Measurements from ENCODE around the gene ARHGAP21. TPM values are rescaled to one million over a fixed set of nuclear protein-coding genes. Genes with fewer than 3 reads are reported as not detected.

Gene ARHGAP21
- total and polyA plus RNA-seq, 9 of the 15 experiments (the other 6 are each of a cell fraction or from before 2014, with no cell fraction given), result 13.6 to 145 (median 60.8) TPM

DNA sequence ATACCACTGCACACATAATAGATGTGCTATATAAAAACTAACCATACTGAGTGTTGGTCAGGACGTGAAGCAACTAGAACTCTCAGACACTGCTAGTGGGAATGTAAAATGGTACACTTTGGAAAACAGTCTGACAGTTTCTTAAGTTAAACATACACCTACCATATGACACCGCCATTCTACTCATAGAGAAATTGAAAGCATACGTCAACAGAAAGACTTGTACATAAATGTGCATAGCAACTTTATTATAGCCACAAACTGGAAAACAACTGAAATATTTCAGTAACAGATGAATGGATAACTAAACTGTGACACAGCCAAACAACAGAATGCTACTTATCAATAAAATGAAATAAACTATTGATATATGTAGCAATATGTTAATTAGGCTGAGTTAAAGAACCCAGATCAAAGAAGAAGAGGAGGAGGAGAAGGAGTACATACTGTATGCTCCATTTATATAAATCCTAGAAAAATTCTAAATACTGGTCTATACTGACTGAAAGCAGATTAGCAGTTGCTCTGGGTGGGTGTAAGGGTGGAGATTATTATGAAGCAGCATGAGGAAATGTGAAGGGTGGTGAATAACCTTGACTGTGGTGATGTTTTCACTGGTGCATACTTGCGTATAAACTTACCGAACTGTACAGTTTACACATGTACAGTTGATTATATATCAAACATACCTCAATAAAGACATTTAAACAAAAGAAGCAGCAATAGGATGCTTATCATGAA, 48.6 kb downstream of the ARHGAP21 start:
- WGBS (ENCODE audit: insufficient coverage, low coverage, missing lambda C conversion rate), result 81% methylated on average over 4 of the region's 5 CpGs

DNA sequence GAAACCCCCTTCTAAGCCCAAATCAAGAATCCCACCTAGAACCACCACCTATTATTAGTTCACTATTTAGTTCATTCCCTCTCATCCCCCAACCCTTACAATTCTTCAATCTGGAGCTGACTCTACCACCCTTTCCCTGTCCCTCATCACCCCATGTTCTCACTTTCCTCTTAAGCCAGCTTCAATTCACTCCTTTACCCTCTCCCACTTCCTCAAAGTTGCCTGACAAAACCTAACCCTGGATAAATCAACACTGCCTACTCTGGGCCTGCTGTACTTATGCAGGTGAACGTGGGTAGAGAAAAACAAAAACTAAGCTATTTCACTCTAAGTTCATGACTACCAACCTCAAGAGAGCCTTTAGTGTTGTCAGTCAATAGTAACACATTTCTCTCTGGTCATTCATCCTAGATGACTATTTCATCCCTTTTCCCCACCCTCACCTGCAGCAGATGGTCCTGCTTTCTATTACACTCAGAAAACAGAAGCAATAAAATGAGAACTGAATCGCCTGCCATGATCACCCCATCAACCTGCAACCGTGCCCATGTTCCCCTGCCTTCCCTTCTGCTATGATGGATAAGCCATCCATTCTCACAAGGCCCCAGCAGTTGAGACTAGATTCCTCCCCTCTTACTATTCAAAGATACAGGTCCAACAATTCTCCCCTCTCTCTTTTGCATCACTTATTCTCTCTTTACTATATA, 52.6 kb downstream of the ARHGAP21 start:
- BruUV-seq (replicated peaks), result no TSS peak
- ChIA-PET POLR2A (interaction anchor here (0.7 kb wide), 1 partner anchor 282 kb away, joined by 3 read pairs; no protein-coding TSS in a partner anchor), CTCF (ENCODE audit: low intra/inter-chr PET ratio) (no interaction called here)
- H3K4me2 ChIP-seq (ENCODE audit: insufficient read depth, low read length), result no peak overlapping the region
- in situ Hi-C loops (cut with MboI), result no loop called here
- ATAC-seq (peak; percentile 31), FAIRE-seq (no peak), DNase-seq (ENCODE audit: extremely low read depth in 1 of 4, low spot score in 3 of 4) (no peak)
- no peaks in the 10 kb centered on the region for H3K9me1 ChIP-seq (ENCODE audit: control insufficient read depth, insufficient read depth, low read length)
- H3K79me2 ChIP-seq (ENCODE audit: control insufficient read depth, insufficient read depth, low read length), result peaks cover 56% of the 10 kb centered on the region
- H2AFZ ChIP-seq (ENCODE audit: low read depth, low read length), result no peak overlapping the region
- H3K4me3 ChIP-seq, result no peak overlapping the region
- no peaks in the 10 kb centered on the region; a peak in 2 of 5 replicates for H3K4me1 ChIP-seq (replicated peaks in 1 of 2; ENCODE audit: control insufficient read depth in 2 of 2, insufficient read depth in 2 of 2, low read length in 2 of 2)
- H4K20me1 ChIP-seq (replicated peaks; ENCODE audit: control insufficient read depth, insufficient read depth, low read length), result no peaks in the 10 kb centered on the region
- 61% methylated on average over 3 of the region's 3 CpGs for WGBS (ENCODE audit: insufficient coverage, low coverage, missing lambda C conversion rate)
- no peak overlapping the region for H3K9ac ChIP-seq (ENCODE audit: insufficient read depth in 1 of 2, low read depth in 2 of 2, low read length in 2 of 2)
- peaks cover 19% of the 10 kb centered on the region for H3K36me3 ChIP-seq (ENCODE audit: control insufficient read depth, insufficient read depth, low read length)
- no peaks in the 10 kb centered on the region for H3K27me3 ChIP-seq (ENCODE audit: control insufficient read depth in 2 of 2, insufficient read depth in 2 of 2, low read length in 2 of 2)
- H3K9me3 ChIP-seq (replicated peaks; ENCODE audit: control insufficient read depth, insufficient read depth, low read depth, low read length), result no peaks in the 10 kb centered on the region
- H3K27ac ChIP-seq (ENCODE audit: extremely low read depth, low read depth, low read length), result no peak overlapping the region
- peak; percentile 77; the same call in 1 of the 2 replicates for TF ChIP-seq SPI1 (IDR thresholded peaks at IDR 0.05; ENCODE audit: borderline replicate concordance, low read depth, low read length)
- TF ChIP-seq SMARCC2 (IDR thresholded peaks at IDR 0.05; ENCODE audit: low read depth), result no peak
- TF ChIP-seq ZNF77 (CRISPR knock-in tag; IDR thresholded peaks at IDR 0.05), result no peak
- TF ChIP-seq HNRNPH1 (optimal IDR thresholded peaks at IDR 0.05; ENCODE audit: low read depth, low read length), result no peak
- no peak for TF ChIP-seq HCFC1 (IDR thresholded peaks at IDR 0.05; ENCODE audit: low read depth, low read length)
- no peak for TF ChIP-seq BDP1 (IDR thresholded peaks at IDR 0.05; ENCODE audit: insufficient read depth, insufficient read length)
- intact Hi-C loops (cut with micrococcal nuclease), result no loop called here

More for the DNA sequence above, 48.6 kb downstream of the ARHGAP21 start:
- H3K9ac ChIP-seq (ENCODE audit: insufficient read depth in 1 of 2, low read depth in 2 of 2, low read length in 2 of 2), result no peak overlapping the region
- POLR2A ChIA-PET, result no interaction called here
- H2AFZ ChIP-seq (ENCODE audit: low read depth, low read length), result no peak overlapping the region
- no peak overlapping the region for H3K27ac ChIP-seq (ENCODE audit: extremely low read depth, low read depth, low read length)
- peaks cover 88% of the 10 kb centered on the region for H3K79me2 ChIP-seq (ENCODE audit: control insufficient read depth, insufficient read depth, low read length)
- H3K4me1 ChIP-seq (replicated peaks in 1 of 2; ENCODE audit: control insufficient read depth in 2 of 2, insufficient read depth in 2 of 2, low read length in 2 of 2), result no peaks in the 10 kb centered on the region; a peak in 1 of 5 replicates
- H3K27me3 ChIP-seq (ENCODE audit: control insufficient read depth in 2 of 2, insufficient read depth in 2 of 2, low read length in 2 of 2), result no peaks in the 10 kb centered on the region
- intact Hi-C loops (cut with micrococcal nuclease) (no loop called here), in situ Hi-C loops (cut with MboI) (no loop called here)
- no peak for FAIRE-seq
- no peaks in the 10 kb centered on the region for H3K36me3 ChIP-seq (ENCODE audit: control insufficient read depth, insufficient read depth, low read length)
- H3K9me3 ChIP-seq (replicated peaks; ENCODE audit: control insufficient read depth, insufficient read depth, low read depth, low read length), result peaks cover 7% of the 10 kb centered on the region
- H3K4me3 ChIP-seq, result no peak overlapping the region
- ATAC-seq, result peak; percentile 30; the same call in 1 of the 3 replicates
- H4K20me1 ChIP-seq (replicated peaks; ENCODE audit: control insufficient read depth, insufficient read depth, low read length), result no peaks in the 10 kb centered on the region
- no TSS peak for BruUV-seq (replicated peaks)
- DNase-seq (ENCODE audit: extremely low read depth in 1 of 4, low spot score in 3 of 4), result no peak
- no peak overlapping the region for H3K4me2 ChIP-seq (ENCODE audit: insufficient read depth, low read length)
- no peaks in the 10 kb centered on the region for H3K9me1 ChIP-seq (ENCODE audit: control insufficient read depth, insufficient read depth, low read length)
- TF ChIP-seq SLC30A9 (CRISPR knock-in tag; IDR thresholded peaks at IDR 0.05) (no peak), POU5F1 (IDR thresholded peaks at IDR 0.05; ENCODE audit: borderline replicate concordance, low read depth, low read length, partially characterized antibody) (no peak), ZC3H8 (IDR thresholded peaks at IDR 0.05) (no peak), RAD21 (CRISPR knock-in tag; conservative IDR thresholded peaks at IDR 0.05 in 1 of 2, IDR thresholded peaks at IDR 0.05 in 1 of 2) (no peak), GABPB2 (CRISPR knock-in tag; conservative IDR thresholded peaks at IDR 0.05) (no peak)
- CTCF ChIA-PET (ENCODE audit: low intra/inter-chr PET ratio), result no interaction called here
